Stimulated activated CD8-positive, alpha-beta memory T cell treated with anti-CD3 and anti-CD28 coated beads, Interleukin-7, amount 100 ng/mL, for 1 hour (primary cell): Measurements from ENCODE around the gene TAF7.
"Not testable (repeated sequence)": the region's sequence is repeated elsewhere in the genome, so short reads cannot be mapped to it uniquely, and the experiment has no call there.

Experiments used
- DNase-seq, 2 donors: peaks; one replicate each; pipeline ENCODE4 v3.0.0-alpha.2; 2020; ENCODE audit warnings: low read depth in 2 of 2

The TAF7 gene

GRCh38 chr5:141320225-141321169 is at the start of gene TAF7:
Gene TAF7, minus strand, starts transcription at chr5:141320784. Its CDS starts 740 bp downstream, at chr5:141320044.
- DNase-seq: peak; percentile 83

GRCh38 chr5:141366016-141366896 is 45.7 kb upstream of the TAF7 start:
- no peak for DNase-seq

- DNase-seq: no peak
Observed at GRCh38 chr5:141363952-141364660, 43.5 kb upstream of the TAF7 start, which contains the start of gene PCDHGA5. Gene PCDHGA5, plus strand, starts transcription at chr5:141364162. Its CDS starts 169 bp downstream, at chr5:141364331.

- no peak for DNase-seq
Observed at GRCh38 chr5:141362719-141363118, 42.1 kb upstream of the TAF7 start.

- DNase-seq: no peak
Observed at GRCh38 chr5:141360685-141361084, 40.1 kb upstream of the TAF7 start.

GRCh38 chr5:141359790-141360426 is 39.3 kb upstream of the TAF7 start, which contains the start of gene PCDHGB2:
Gene PCDHGB2, plus strand, starts transcription at chr5:141359994. Its CDS starts 142 bp downstream, at chr5:141360136.
- no peak for DNase-seq

GRCh38 chr5:141356950-141357349 is 36.4 kb upstream of the TAF7 start:
- no peak for DNase-seq

- DNase-seq: no peak
Observed at GRCh38 chr5:141356133-141356532, 35.5 kb upstream of the TAF7 start.

GRCh38 chr5:141355641-141356040 is 35.1 kb upstream of the TAF7 start:
- no peak for DNase-seq

- no peak for DNase-seq
Observed at GRCh38 chr5:141354900-141355469, 34.4 kb upstream of the TAF7 start, which contains the start of gene PCDHGA4. Gene PCDHGA4, plus strand, starts transcription at chr5:141355021. Its CDS starts 87 bp downstream, at chr5:141355108.

- DNase-seq: no peak
Observed at GRCh38 chr5:141351591-141351990, 31.0 kb upstream of the TAF7 start.

- no peak for DNase-seq
Observed at GRCh38 chr5:141349917-141350619, 29.5 kb upstream of the TAF7 start, which contains the start of gene PCDHGB1. Gene PCDHGB1, plus strand, starts transcription at chr5:141350099. Its CDS starts 162 bp downstream, at chr5:141350261.

GRCh38 chr5:141346017-141346416 is 25.4 kb upstream of the TAF7 start:
- not testable (repeated sequence) for DNase-seq

GRCh38 chr5:141345327-141345726 is 24.7 kb upstream of the TAF7 start:
- no peak for DNase-seq

GRCh38 chr5:141343953-141344463 is 23.4 kb upstream of the TAF7 start:
- DNase-seq: no peak

GRCh38 chr5:141343242-141343952 is 22.8 kb upstream of the TAF7 start, which contains the start of gene PCDHGA3:
Gene PCDHGA3, plus strand, starts transcription at chr5:141343829. Its CDS starts 205 bp downstream, at chr5:141344034.
- DNase-seq: no peak

- no peak for DNase-seq
Observed at GRCh38 chr5:141342773-141343172, 22.2 kb upstream of the TAF7 start.

- not testable (repeated sequence) for DNase-seq
Observed at GRCh38 chr5:141340781-141341354, 20.3 kb upstream of the TAF7 start.
